ENCODE results near the gene ZNF154. TPM values are rescaled to one million over a fixed set of nuclear protein-coding genes. Genes with fewer than 3 reads are reported as not detected.

ZNF154 gene
- total RNA-seq: 0.33 and 3.7 TPM in 2 replicates

GRCh38 chr19:57708641-57709361 lies at the start of gene ZNF154:
Gene ZNF154, minus strand, starts transcription at chr19:57709204. Its CDS starts 233 bp downstream, at chr19:57708971.

GRCh38 chr19:57746580-57747471 lies 37.8 kb upstream of the ZNF154 start, which contains the start of gene ZNF776:
Gene ZNF776, plus strand, starts transcription at chr19:57746815. Its CDS starts 244 bp downstream, at chr19:57747059.

DNA sequence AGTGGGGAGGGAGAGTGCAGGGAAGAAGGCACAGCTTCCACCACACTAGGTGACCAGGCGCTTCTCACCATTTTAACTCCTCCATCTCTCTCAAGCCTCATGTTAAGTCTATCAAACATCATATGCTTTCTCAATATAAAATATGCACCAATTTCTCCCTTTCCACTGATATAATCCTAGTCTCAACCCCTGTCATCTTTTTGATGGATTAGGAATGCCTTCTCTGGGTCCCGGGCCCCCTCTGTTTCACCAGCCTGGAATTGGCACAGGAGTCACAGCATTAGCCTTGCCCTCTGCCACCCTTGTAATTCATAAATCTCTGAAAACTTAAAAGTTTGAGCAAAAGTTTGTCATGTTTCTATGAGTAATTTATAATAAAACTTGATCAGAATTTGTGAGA lies 40.4 kb downstream of the ZNF154 start, which contains the start of gene ZSCAN4:
TSS of gene ZSCAN4 (plus strand) at position 301 of the 400 bp plus-strand sequence. CDS start 7,211 bp downstream, outside the sequence.

Other genes with a start within 250 kb of the ZNF154 start
- gene ZNF772, start 231.6 kb downstream of the ZNF154 start, total RNA-seq: 14.4 and 22.7 TPM in 2 replicates
- gene ZNF419, start 221.5 kb downstream of the ZNF154 start, total RNA-seq: 11.1 and 13.5 TPM in 2 replicates
- 13.0 and 15.0 TPM in 2 replicates for gene ZNF773, start 209.3 kb downstream of the ZNF154 start, total RNA-seq
- gene ZNF549, start 181.8 kb downstream of the ZNF154 start, total RNA-seq: 4.2 and 4.6 TPM in 2 replicates
- 4.6 and 6.2 TPM in 2 replicates for gene ZNF550, start 149.3 kb downstream of the ZNF154 start, total RNA-seq
- gene ZNF416, start 130.3 kb downstream of the ZNF154 start, total RNA-seq: 6.2 and 6.8 TPM in 2 replicates
- 4.6 and 5.7 TPM in 2 replicates for gene ZIK1, start 125.1 kb downstream of the ZNF154 start, total RNA-seq
- gene ZNF530, start 109.3 kb downstream of the ZNF154 start, total RNA-seq: 3.6 and 6.9 TPM in 2 replicates
- gene ZNF134, start 95.0 kb downstream of the ZNF154 start, total RNA-seq: 19.3 and 21.5 TPM in 2 replicates
- 7.5 and 9.3 TPM in 2 replicates for gene ZNF211, start 76.0 kb downstream of the ZNF154 start, total RNA-seq
- gene ZSCAN4, start 40.3 kb downstream of the ZNF154 start, total RNA-seq: under 0.01 and 0.10 TPM in 2 replicates
- 13.4 and 14.4 TPM in 2 replicates for gene ZNF551, start 27.2 kb downstream of the ZNF154 start, total RNA-seq
- 4.6 and 8.3 TPM in 2 replicates for gene ZNF671, start 18.4 kb upstream of the ZNF154 start, total RNA-seq
- 14.9 and 15.7 TPM in 2 replicates for gene ZNF776, start 37.6 kb upstream of the ZNF154 start, total RNA-seq
- 15.0 and 17.6 TPM in 2 replicates for gene ZNF586, start 60.5 kb upstream of the ZNF154 start, total RNA-seq
- gene ZNF552, start 105.7 kb upstream of the ZNF154 start, total RNA-seq: 5.6 and 8.9 TPM in 2 replicates
- gene ZNF587B, start 121.1 kb upstream of the ZNF154 start, total RNA-seq: 22.5 and 25.3 TPM in 2 replicates
- 30.1 and 46.1 TPM in 2 replicates for gene ZNF587, start 140.7 kb upstream of the ZNF154 start, total RNA-seq
- gene ZNF814, start 179.8 kb upstream of the ZNF154 start, total RNA-seq: 4.2 and 11.1 TPM in 2 replicates
- gene ZNF417, start 207.4 kb upstream of the ZNF154 start, total RNA-seq: 8.8 and 12.4 TPM in 2 replicates
- gene ZNF418, start 226.2 kb upstream of the ZNF154 start, total RNA-seq: 2.9 and 3.6 TPM in 2 replicates
- 5.9 and 6.3 TPM in 2 replicates for gene ZNF256, start 238.5 kb upstream of the ZNF154 start, total RNA-seq